ENCODE results near the gene OR1F1.

OR1F1 gene

GRCh38 chr16:3207086-3207953 is 19.3 kb downstream of the OR1F1 start:
- DNase-seq = no peak

GRCh38 chr16:3212006-3212405 is 24.0 kb downstream of the OR1F1 start:
- DNase-seq = no peak

- no peak for DNase-seq
These were observed 24.6 kb downstream of the OR1F1 start for GRCh38 chr16:3212567-3212966.

- DNase-seq = no peak
These were observed 27.0 kb downstream of the OR1F1 start for GRCh38 chr16:3214904-3215600.

GRCh38 chr16:3215601-3216262 is 27.7 kb downstream of the OR1F1 start:
- no peak for DNase-seq

GRCh38 chr16:3216263-3216640 is 28.2 kb downstream of the OR1F1 start:
- no peak for DNase-seq

GRCh38 chr16:3220839-3221238 is 32.8 kb downstream of the OR1F1 start:
- DNase-seq = no peak

GRCh38 chr16:3223913-3224515 is 36.0 kb downstream of the OR1F1 start:
- DNase-seq = no peak

GRCh38 chr16:3234543-3234856 is 46.5 kb downstream of the OR1F1 start:
- no peak for DNase-seq

GRCh38 chr16:3234857-3235561 is 47.0 kb downstream of the OR1F1 start, which contains the start of gene ZNF200:
Gene ZNF200 (minus strand): TSS chr16:3235158. CDS start chr16:3233755, 1,403 bp downstream.
- DNase-seq = peak; percentile 97

- DNase-seq = no peak
These were observed 48.1 kb downstream of the OR1F1 start for GRCh38 chr16:3235856-3236669.

- no peak for DNase-seq
These were observed 53.8 kb downstream of the OR1F1 start for GRCh38 chr16:3241761-3242160.

GRCh38 chr16:3242709-3243108 is 54.7 kb downstream of the OR1F1 start:
- no peak for DNase-seq

- DNase-seq = no peak
These were observed 55.9 kb downstream of the OR1F1 start for GRCh38 chr16:3243882-3244281.

- no peak for DNase-seq
These were observed 58.0 kb downstream of the OR1F1 start for GRCh38 chr16:3246002-3246401.

- no peak for DNase-seq
These were observed 58.9 kb downstream of the OR1F1 start for GRCh38 chr16:3246876-3247275.

- no peak for DNase-seq
These were observed 60.6 kb downstream of the OR1F1 start for GRCh38 chr16:3248596-3248995.

- DNase-seq = no peak
These were observed 61.0 kb downstream of the OR1F1 start for GRCh38 chr16:3249020-3249419.

- no peak for DNase-seq
These were observed 61.4 kb downstream of the OR1F1 start for GRCh38 chr16:3249451-3249850.

- DNase-seq = no peak
These were observed 65.0 kb downstream of the OR1F1 start for GRCh38 chr16:3252967-3253366.

- DNase-seq = no peak
These were observed 66.3 kb downstream of the OR1F1 start for GRCh38 chr16:3254309-3254708.

All from NCI-H69 (cell line).